ENCODE measurements around the gene PDCD5.
"Not testable (repeated sequence)": the region's sequence is repeated elsewhere in the genome, so short reads cannot be mapped to it uniquely, and the experiment has no call there.

PDCD5 gene

GRCh38 chr19:32580901-32581704 lies at the start of gene PDCD5:
Gene PDCD5, plus strand, starts transcription at chr19:32581190. Its CDS starts 72 bp downstream, at chr19:32581262.
- DNase-seq, result peak; percentile 98

- DNase-seq, result no peak
These were observed 48.8 kb upstream of the PDCD5 start for GRCh38 chr19:32532233-32532632.

- no peak for DNase-seq
These were observed 43.4 kb upstream of the PDCD5 start for GRCh38 chr19:32537580-32537979.

- no peak for DNase-seq
These were observed 41.6 kb upstream of the PDCD5 start for GRCh38 chr19:32539240-32539916.

GRCh38 chr19:32540621-32541020 lies 40.4 kb upstream of the PDCD5 start:
- DNase-seq, result no peak

GRCh38 chr19:32541376-32541775 lies 39.6 kb upstream of the PDCD5 start:
- not testable (repeated sequence) for DNase-seq

GRCh38 chr19:32542477-32543108 lies 38.4 kb upstream of the PDCD5 start:
- DNase-seq, result no peak

GRCh38 chr19:32543115-32543900 lies 37.7 kb upstream of the PDCD5 start:
- DNase-seq, result no peak

GRCh38 chr19:32544917-32545316 lies 36.1 kb upstream of the PDCD5 start:
- no peak for DNase-seq

GRCh38 chr19:32550666-32551065 lies 30.3 kb upstream of the PDCD5 start:
- DNase-seq, result no peak

- DNase-seq, result no peak
These were observed 25.2 kb upstream of the PDCD5 start for GRCh38 chr19:32555786-32556185.

- DNase-seq, result no peak
These were observed 22.3 kb upstream of the PDCD5 start for GRCh38 chr19:32558607-32559228.

GRCh38 chr19:32563761-32564160 lies 17.2 kb upstream of the PDCD5 start:
- DNase-seq, result no peak

- DNase-seq, result no peak
These were observed 14.7 kb upstream of the PDCD5 start for GRCh38 chr19:32566246-32566830.

GRCh38 chr19:32567486-32567885 lies 13.5 kb upstream of the PDCD5 start:
- no peak for DNase-seq

- peak; percentile 54 for DNase-seq
These were observed 10.8 kb upstream of the PDCD5 start for GRCh38 chr19:32570081-32570785.

GRCh38 chr19:32571471-32572075 lies 9.4 kb upstream of the PDCD5 start:
- DNase-seq, result not testable (repeated sequence)

GRCh38 chr19:32572700-32573491 lies 8.1 kb upstream of the PDCD5 start:
- DNase-seq, result not testable (repeated sequence)

GRCh38 chr19:32573492-32573794 lies 7.5 kb upstream of the PDCD5 start:
- DNase-seq, result no peak

- DNase-seq, result no peak
These were observed 4.2 kb upstream of the PDCD5 start for GRCh38 chr19:32576790-32577189.
